CD4-positive, CD25-positive, alpha-beta regulatory T cell (primary cell): ENCODE results near the gene PASD1. TPM values are rescaled to one million over a fixed set of nuclear protein-coding genes. Genes with fewer than 3 reads are reported as not detected.
"Not testable (repeated sequence)": the region's sequence is repeated elsewhere in the genome, so short reads cannot be mapped to it uniquely, and the experiment has no call there.

Experiments
- ATAC-seq, 2 donors: fragments of 150-1000 bp; cut with Tn5 transposase; one replicate each; pipeline ENCODE4 v1.10.0; 2021; ENCODE audit warnings: low read depth in 2 of 2, moderate number of reproducible peaks in 2 of 2, moderate library complexity in 1 of 2
- DNase-seq, 3 donors: peaks; one replicate each; pipeline versions ENCODE4 v3.0.0 to v3.0.0-alpha.2; 2012 to 2022; ENCODE audit warnings: mixed read lengths in 1 of 3
- H3K27ac ChIP-seq: one replicate; pipeline ENCODE4 v1.7.0; 2013; ENCODE audit warnings: mild to moderate bottlenecking, low read length; ENCODE audit not compliant: insufficient read depth, poor library complexity, severe bottlenecking
- H3K27me3 ChIP-seq: one replicate; pipeline ENCODE4 v1.7.0; 2013; ENCODE audit warnings: low read length; ENCODE audit not compliant: control insufficient read depth, insufficient read depth
- H3K36me3 ChIP-seq: one replicate; pipeline ENCODE4 v1.7.0; 2013; ENCODE audit warnings: mild to moderate bottlenecking, low read length, moderate library complexity; ENCODE audit not compliant: control insufficient read depth, insufficient read depth
- H3K4me1 ChIP-seq: 2 replicates; pipeline ENCODE4 v1.7.0; 2013; ENCODE audit warnings: mild to moderate bottlenecking, low read length; ENCODE audit not compliant: insufficient read depth, control insufficient read depth, poor library complexity, severe bottlenecking
- H3K4me3 ChIP-seq: one replicate; pipeline ENCODE4 v1.7.0; 2013; ENCODE audit warnings: low read depth, mild to moderate bottlenecking, low read length, moderate library complexity
- H3K9me3 ChIP-seq, 2 experiments: 1 replicate in 1 of 2; 2 replicates in 1 of 2; pipeline ENCODE4 v1.7.0; 2013; ENCODE audit warnings: low read length in 2 of 2, mild to moderate bottlenecking in 1 of 2, moderate library complexity in 1 of 2; ENCODE audit not compliant: control insufficient read depth in 2 of 2
- H3K27ac Mint-ChIP-seq, 3 donors: one replicate each; pipeline ENCODE4 v1.8.0; 2020 to 2022; ENCODE audit warnings: mild to moderate bottlenecking in 3 of 3, mixed read lengths in 3 of 3, moderate library complexity in 2 of 3
- H3K27me3 Mint-ChIP-seq: one replicate; pipeline ENCODE4 v1.8.0; 2022; ENCODE audit warnings: mild to moderate bottlenecking, mixed read lengths
- H3K36me3 Mint-ChIP-seq: one replicate; pipeline ENCODE4 v1.8.0; 2020; ENCODE audit warnings: mixed read lengths
- H3K4me1 Mint-ChIP-seq, 4 donors: one replicate each; pipeline ENCODE4 v1.8.0; 2020 to 2022; ENCODE audit warnings: mixed read lengths in 4 of 4, mild to moderate bottlenecking in 1 of 4
- H3K4me3 Mint-ChIP-seq, 4 donors: one replicate each; pipeline ENCODE4 v1.8.0; 2020 to 2022; ENCODE audit warnings: mild to moderate bottlenecking in 4 of 4, mixed read lengths in 4 of 4, moderate library complexity in 3 of 4
- H3K9me3 Mint-ChIP-seq, 7 donors: one replicate each; pipeline ENCODE4 v1.8.0; 2020 to 2022; ENCODE audit warnings: mixed read lengths in 7 of 7, mild to moderate bottlenecking in 3 of 7, moderate library complexity in 2 of 7
- polyA plus RNA-seq, 4 donors: library from polyadenylated mRNA; unstranded; fragments of 300-500 nt; fragmentation: Illumina TruSeq; gene quantifications; one replicate each; pipeline ENCODE4 v1.2.3, GENCODE V29; 2021
- total RNA-seq: library from RNA; stranded (reverse); gene quantifications from one replicate; pipeline ENCODE4 v1.2.3, GENCODE V29; 2022

The PASD1 gene
- total and polyA plus RNA-seq, 5 donors from 2014 or later = not detected

GRCh38 chrX:151564035-151564434, 560 bp downstream of the PASD1 start:
- H3K9me3 Mint-ChIP-seq = peaks cover 0 to 1% (median 0%) of the 10 kb centered on the region in 7 donors
- DNase-seq (no peak), ATAC-seq (no peak)
- no peak overlapping the region for H3K4me3 ChIP-seq
- no peaks in the 10 kb centered on the region for H3K4me1 ChIP-seq
- no peaks in the 10 kb centered on the region for H3K9me3 ChIP-seq
- no peak overlapping the region for H3K4me3 Mint-ChIP-seq
- no peaks in the 10 kb centered on the region for H3K27me3 ChIP-seq
- H3K4me1 Mint-ChIP-seq = no peaks in the 10 kb centered on the region
- H3K27ac Mint-ChIP-seq = peak overlapping the region in 1 of 3 donors; percentile 57
- no peak overlapping the region for H3K27ac ChIP-seq
- peaks cover 4% of the 10 kb centered on the region for H3K27me3 Mint-ChIP-seq
- H3K36me3 ChIP-seq = no peaks in the 10 kb centered on the region
- no peaks in the 10 kb centered on the region for H3K36me3 Mint-ChIP-seq

GRCh38 chrX:151566872-151567271, 3.4 kb downstream of the PASD1 start:
- peaks cover 10% of the 10 kb centered on the region for H3K27me3 Mint-ChIP-seq
- H3K4me1 Mint-ChIP-seq, H3K9me3 ChIP-seq, H3K27ac ChIP-seq, H3K4me3 ChIP-seq, H3K36me3 ChIP-seq, H3K27ac Mint-ChIP-seq, ATAC-seq, DNase-seq, H3K9me3 Mint-ChIP-seq, H3K36me3 Mint-ChIP-seq, H3K4me1 ChIP-seq, H3K4me3 Mint-ChIP-seq, H3K27me3 ChIP-seq: not testable (repeated sequence)

- no peak overlapping the region for H3K4me3 Mint-ChIP-seq
- no peaks in the 10 kb centered on the region for H3K36me3 Mint-ChIP-seq
- H3K4me1 Mint-ChIP-seq = no peaks in the 10 kb centered on the region
- peaks cover 11% of the 10 kb centered on the region for H3K27me3 Mint-ChIP-seq
- H3K4me3 ChIP-seq = no peak overlapping the region
- no peak overlapping the region for H3K27ac Mint-ChIP-seq
- no peaks in the 10 kb centered on the region for H3K9me3 Mint-ChIP-seq
- no peaks in the 10 kb centered on the region for H3K27me3 ChIP-seq
- no peaks in the 10 kb centered on the region for H3K36me3 ChIP-seq
- no peaks in the 10 kb centered on the region for H3K9me3 ChIP-seq
- no peaks in the 10 kb centered on the region for H3K4me1 ChIP-seq
- no peak for DNase-seq
- ATAC-seq = no peak
- no peak overlapping the region for H3K27ac ChIP-seq
Measured at GRCh38 chrX:151570561-151570960, 7.1 kb downstream of the PASD1 start.

- not testable (repeated sequence) for H3K36me3 ChIP-seq, H3K4me3 ChIP-seq, H3K9me3 Mint-ChIP-seq, H3K27ac Mint-ChIP-seq, H3K4me1 ChIP-seq, H3K27ac ChIP-seq, H3K27me3 ChIP-seq, H3K9me3 ChIP-seq, H3K4me1 Mint-ChIP-seq, ATAC-seq, H3K4me3 Mint-ChIP-seq, DNase-seq, H3K36me3 Mint-ChIP-seq, H3K27me3 Mint-ChIP-seq
Measured at GRCh38 chrX:151593384-151593783, 29.9 kb downstream of the PASD1 start.

- Histone ChIP-seq H3K4me1 (no peaks in the 10 kb centered on the region), H3K27ac (no peak overlapping the region), H3K9me3 (no peaks in the 10 kb centered on the region), H3K4me3 (no peak overlapping the region), H3K36me3 (no peaks in the 10 kb centered on the region), H3K27me3 (no peaks in the 10 kb centered on the region)
- Mint-ChIP-seq H3K27me3 (no peaks in the 10 kb centered on the region), H3K4me3 (no peak overlapping the region), H3K27ac (no peak overlapping the region), H3K4me1 (no peaks in the 10 kb centered on the region), H3K9me3 (no peaks in the 10 kb centered on the region), H3K36me3 (no peaks in the 10 kb centered on the region)
- ATAC-seq (no peak), DNase-seq (no peak)
Measured at GRCh38 chrX:151596282-151596681, 32.8 kb downstream of the PASD1 start.

- H3K4me3 Mint-ChIP-seq = no peak overlapping the region
Measured at GRCh38 chrX:151604931-151605330, 41.5 kb downstream of the PASD1 start.

GRCh38 chrX:151609222-151609621, 45.7 kb downstream of the PASD1 start:
- no peaks in the 10 kb centered on the region for H3K36me3 ChIP-seq
- H3K9me3 ChIP-seq = no peaks in the 10 kb centered on the region
- H3K27ac ChIP-seq = no peak overlapping the region
- no peaks in the 10 kb centered on the region for H3K4me1 ChIP-seq
- DNase-seq (no peak), ATAC-seq (no peak)
- H3K4me1 Mint-ChIP-seq = no peaks in the 10 kb centered on the region
- no peaks in the 10 kb centered on the region for H3K36me3 Mint-ChIP-seq
- no peak overlapping the region for H3K4me3 Mint-ChIP-seq
- no peaks in the 10 kb centered on the region for H3K27me3 Mint-ChIP-seq
- no peaks in the 10 kb centered on the region for H3K27me3 ChIP-seq
- no peak overlapping the region for H3K27ac Mint-ChIP-seq
- H3K4me3 ChIP-seq = no peak overlapping the region
- peaks cover 0 to 2% (median 0%) of the 10 kb centered on the region in 7 donors for H3K9me3 Mint-ChIP-seq

More at GRCh38 chrX:151604931-151605330, 41.5 kb downstream of the PASD1 start:
- H3K4me1 Mint-ChIP-seq = no peaks in the 10 kb centered on the region
- Histone ChIP-seq H3K4me1 (no peaks in the 10 kb centered on the region), H3K9me3 (no peaks in the 10 kb centered on the region), H3K36me3 (no peaks in the 10 kb centered on the region), H3K27me3 (no peaks in the 10 kb centered on the region), H3K27ac (no peak overlapping the region), H3K4me3 (no peak overlapping the region)
- H3K27ac Mint-ChIP-seq = no peak overlapping the region
- ATAC-seq (no peak), DNase-seq (no peak)
- H3K27me3 Mint-ChIP-seq = no peaks in the 10 kb centered on the region
- no peaks in the 10 kb centered on the region for H3K36me3 Mint-ChIP-seq
- H3K9me3 Mint-ChIP-seq = peaks cover 0 to 2% (median 0%) of the 10 kb centered on the region in 7 donors

- Histone ChIP-seq H3K27me3 (no peaks in the 10 kb centered on the region), H3K9me3 (no peaks in the 10 kb centered on the region), H3K27ac (no peak overlapping the region), H3K4me1 (no peaks in the 10 kb centered on the region), H3K36me3 (no peaks in the 10 kb centered on the region), H3K4me3 (no peak overlapping the region)
- H3K27ac Mint-ChIP-seq = no peak overlapping the region
- H3K9me3 Mint-ChIP-seq = peaks cover 0 to 1% (median 0%) of the 10 kb centered on the region in 7 donors
- DNase-seq (no peak), ATAC-seq (no peak)
- H3K27me3 Mint-ChIP-seq = no peaks in the 10 kb centered on the region
- H3K4me3 Mint-ChIP-seq = no peak overlapping the region
- no peaks in the 10 kb centered on the region for H3K36me3 Mint-ChIP-seq
- no peaks in the 10 kb centered on the region for H3K4me1 Mint-ChIP-seq
Measured at GRCh38 chrX:151621422-151621821, 57.9 kb downstream of the PASD1 start.
